ENCODE data around the gene KLRC2.

Gene KLRC2

DNA sequence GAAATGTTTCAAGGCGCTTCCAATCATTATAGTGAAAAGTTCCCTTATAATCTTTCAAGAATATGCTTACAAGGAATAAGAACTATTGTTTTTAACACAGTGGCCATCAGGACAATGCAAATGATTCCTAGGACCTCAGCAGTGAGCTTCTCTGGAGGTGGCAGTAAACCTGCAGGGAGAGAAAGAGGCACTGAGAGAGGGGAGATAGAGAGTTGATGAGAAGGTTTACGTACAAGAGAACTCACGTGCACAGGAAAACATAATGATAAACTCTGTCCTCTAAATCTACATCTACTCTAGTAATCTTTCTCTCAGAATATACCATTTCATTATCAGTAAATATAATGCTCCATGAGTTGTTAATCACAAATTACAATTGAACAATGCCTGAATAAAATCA lies 27.0 kb downstream of the KLRC2 start:
- no peak for TF ChIP-seq ZFX (IDR thresholded peaks at IDR 0.05)
- TF ChIP-seq, protein P1, sequence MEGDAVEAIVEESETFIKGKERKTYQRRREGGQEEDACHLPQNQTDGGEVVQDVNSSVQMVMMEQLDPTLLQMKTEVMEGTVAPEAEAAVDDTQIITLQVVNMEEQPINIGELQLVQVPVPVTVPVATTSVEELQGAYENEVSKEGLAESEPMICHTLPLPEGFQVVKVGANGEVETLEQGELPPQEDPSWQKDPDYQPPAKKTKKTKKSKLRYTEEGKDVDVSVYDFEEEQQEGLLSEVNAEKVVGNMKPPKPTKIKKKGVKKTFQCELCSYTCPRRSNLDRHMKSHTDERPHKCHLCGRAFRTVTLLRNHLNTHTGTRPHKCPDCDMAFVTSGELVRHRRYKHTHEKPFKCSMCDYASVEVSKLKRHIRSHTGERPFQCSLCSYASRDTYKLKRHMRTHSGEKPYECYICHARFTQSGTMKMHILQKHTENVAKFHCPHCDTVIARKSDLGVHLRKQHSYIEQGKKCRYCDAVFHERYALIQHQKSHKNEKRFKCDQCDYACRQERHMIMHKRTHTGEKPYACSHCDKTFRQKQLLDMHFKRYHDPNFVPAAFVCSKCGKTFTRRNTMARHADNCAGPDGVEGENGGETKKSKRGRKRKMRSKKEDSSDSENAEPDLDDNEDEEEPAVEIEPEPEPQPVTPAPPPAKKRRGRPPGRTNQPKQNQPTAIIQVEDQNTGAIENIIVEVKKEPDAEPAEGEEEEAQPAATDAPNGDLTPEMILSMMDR (conservative IDR thresholded peaks at IDR 0.05) = no peak

DNA sequence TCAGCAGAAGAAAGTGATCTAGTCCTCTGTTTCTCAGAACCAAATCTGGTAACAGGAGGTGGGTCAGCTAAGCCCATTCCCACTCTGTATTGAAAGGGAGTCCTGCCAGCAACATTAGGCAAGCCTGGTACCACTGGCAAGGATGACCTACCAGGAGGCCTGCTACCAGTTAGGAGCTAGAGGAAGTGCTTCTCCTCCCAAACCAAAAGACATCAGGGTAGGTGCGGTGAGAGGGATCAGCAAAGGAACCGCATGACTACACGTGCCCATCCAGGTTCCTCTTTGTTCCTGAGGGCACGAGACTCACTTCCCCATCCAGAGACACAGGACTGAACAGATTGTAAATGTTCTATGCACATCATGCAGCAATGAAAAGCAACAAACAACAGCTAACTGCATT lies 29.1 kb downstream of the KLRC2 start:
- peak overlapping the region; percentile 60 for H3K27ac ChIP-seq
- TF ChIP-seq, protein P1 (conservative IDR thresholded peaks at IDR 0.05) = no peak

More for the DNA sequence above, 27.0 kb downstream of the KLRC2 start:
- H3K27ac ChIP-seq = no peak overlapping the region

DNA sequence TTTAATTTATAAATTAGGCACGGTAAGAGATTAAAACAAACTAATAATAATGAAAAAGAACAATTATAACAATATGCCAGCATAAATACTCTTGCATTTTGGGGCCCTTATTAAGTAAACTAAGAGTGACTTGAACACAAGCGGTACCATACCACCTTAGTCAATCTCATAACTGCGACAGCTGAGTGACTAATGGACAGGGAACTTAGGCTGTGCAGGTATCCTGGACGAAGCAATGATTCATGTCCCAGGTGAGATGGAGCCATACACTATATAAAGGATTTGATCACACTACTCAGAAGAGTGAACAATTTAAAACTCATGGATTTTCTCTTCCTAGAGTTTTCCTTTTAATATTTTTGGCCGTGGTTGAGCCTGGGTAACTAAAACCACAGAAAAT lies 30.5 kb downstream of the KLRC2 start:
- TF ChIP-seq, protein P1 (conservative IDR thresholded peaks at IDR 0.05) = no peak
- no peak for TF ChIP-seq ZFX (IDR thresholded peaks at IDR 0.05)
- no peak overlapping the region for H3K27ac ChIP-seq

DNA sequence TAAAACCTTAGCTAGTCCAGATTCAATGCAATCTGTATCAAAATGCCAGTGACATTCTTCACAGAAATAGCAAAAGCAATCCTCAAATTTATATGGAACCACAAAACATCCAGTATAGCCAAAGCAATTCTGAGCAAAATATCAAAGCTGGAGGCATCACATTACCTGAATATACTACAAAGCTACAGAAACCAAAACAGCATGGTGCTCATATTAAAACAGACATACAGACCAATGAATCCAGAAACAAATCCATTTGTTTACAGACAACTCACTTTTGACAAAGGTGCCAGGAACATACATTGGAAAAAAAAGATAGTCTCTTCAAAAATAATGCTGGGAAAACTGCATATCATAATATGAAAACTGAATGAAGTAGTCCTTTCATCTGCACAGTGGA lies 31.0 kb downstream of the KLRC2 start:
- no peak for TF ChIP-seq ZFX (IDR thresholded peaks at IDR 0.05)
- TF ChIP-seq, protein P1 (conservative IDR thresholded peaks at IDR 0.05) = no peak
- no peak overlapping the region for H3K27ac ChIP-seq

DNA sequence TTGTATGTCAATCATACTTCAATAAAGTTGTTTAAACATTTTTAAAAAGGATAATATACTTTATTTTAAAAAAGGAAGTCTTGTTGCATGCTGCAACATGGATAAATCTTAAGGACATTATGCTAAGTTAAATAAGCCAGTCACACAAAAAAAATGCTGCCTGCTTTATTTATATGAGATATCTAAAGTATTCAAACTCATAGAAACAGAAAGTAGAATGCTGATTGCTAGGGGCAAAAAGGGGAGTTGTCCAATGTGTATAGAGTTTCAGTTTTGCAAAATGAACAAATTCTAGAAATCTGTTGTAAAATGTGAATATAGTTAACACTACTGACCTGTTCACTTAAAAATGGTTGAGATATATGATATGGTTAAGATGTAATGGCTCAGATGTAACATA lies 35.0 kb downstream of the KLRC2 start:
- no peak overlapping the region for H3K27ac ChIP-seq
- TF ChIP-seq, protein P1 (conservative IDR thresholded peaks at IDR 0.05) = no peak
- no peak for TF ChIP-seq ZFX (IDR thresholded peaks at IDR 0.05)

DNA sequence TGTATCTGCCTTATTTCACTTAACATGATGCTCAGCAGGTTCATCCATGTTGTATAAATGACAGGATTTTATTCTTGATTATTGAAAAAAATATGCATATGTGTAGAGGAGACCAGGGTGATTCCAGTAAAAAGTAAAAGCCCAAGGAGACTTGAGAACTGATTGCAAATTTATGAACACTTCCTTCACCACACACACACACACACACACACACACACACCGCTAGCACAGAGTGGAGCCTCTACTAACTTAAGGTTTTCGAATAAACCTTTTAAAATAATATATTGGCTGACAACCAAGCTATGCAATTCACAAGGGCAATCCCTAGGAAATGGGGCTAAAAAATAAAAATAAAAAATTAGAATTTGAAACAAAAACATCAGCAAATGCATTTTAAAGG lies 37.6 kb downstream of the KLRC2 start:
- TF ChIP-seq ZFX (IDR thresholded peaks at IDR 0.05) = no peak
- TF ChIP-seq, protein P1 (conservative IDR thresholded peaks at IDR 0.05) = no peak

DNA sequence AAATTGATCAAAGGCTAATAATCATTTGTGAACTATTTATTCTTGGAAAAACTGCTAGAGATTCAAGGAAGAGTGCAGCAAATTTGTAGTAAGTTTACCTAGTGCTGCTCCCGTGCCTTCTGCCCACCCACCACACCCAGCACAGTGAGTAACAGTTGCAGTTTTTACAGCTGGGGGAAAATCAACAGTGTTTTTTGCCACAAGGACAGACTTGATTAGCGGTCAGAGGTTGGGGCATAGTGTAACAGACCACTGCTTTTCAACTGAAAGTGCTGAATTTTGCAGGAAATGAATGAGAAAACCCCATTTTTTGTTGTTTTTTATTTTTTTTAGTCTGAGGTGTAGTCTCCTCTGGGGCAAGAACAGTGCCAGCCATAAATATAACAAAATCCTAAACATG lies 38.5 kb downstream of the KLRC2 start:
- no peak for TF ChIP-seq ZFX (IDR thresholded peaks at IDR 0.05)
- TF ChIP-seq, protein P1 (conservative IDR thresholded peaks at IDR 0.05) = no peak
- no peak overlapping the region for H3K27ac ChIP-seq

More for the DNA sequence above, 37.6 kb downstream of the KLRC2 start:
- H3K27ac ChIP-seq = no peak overlapping the region

DNA sequence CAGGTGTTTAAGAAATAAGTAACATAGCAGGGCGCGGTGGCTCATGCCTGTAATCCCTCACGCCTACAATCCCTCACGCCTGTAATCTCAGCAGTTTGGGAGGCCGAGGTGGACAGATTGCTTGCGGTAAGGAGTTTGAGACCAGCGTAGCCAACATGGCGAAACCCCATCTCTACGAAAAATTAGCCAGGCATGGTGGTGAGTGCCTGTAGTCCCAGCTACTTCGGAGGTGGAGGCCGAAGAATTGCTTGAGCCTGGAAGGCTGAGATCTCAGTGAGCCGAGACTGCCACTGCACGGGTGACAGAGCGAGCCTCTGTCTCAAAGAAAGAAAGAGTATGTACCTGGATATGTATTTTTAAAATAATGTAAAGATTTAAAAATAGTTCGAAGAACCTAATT lies 39.6 kb downstream of the KLRC2 start:
- H3K27ac ChIP-seq = peak overlapping the region; percentile 64

Data from C4-2B (cell line).